Ishikawa (cell line): ENCODE measurements around the gene PRDM16.

Source experiments
- CEBPB ChIP-seq: IDR thresholded peaks from 2 replicates; pipeline ENCODE4 v1.6.1; 2012
- CREB1 ChIP-seq: IDR thresholded peaks from 2 replicates; pipeline ENCODE4 v1.6.1; 2012; ENCODE audit warnings: low read depth
- EGR1 ChIP-seq: IDR thresholded peaks from 2 replicates; pipeline ENCODE4 v1.6.1; 2012
- EP300 ChIP-seq: IDR thresholded peaks from 2 replicates; pipeline ENCODE4 v1.6.1; 2012; ENCODE audit warnings: borderline replicate concordance
- FOXM1 ChIP-seq: IDR thresholded peaks from 2 replicates; pipeline ENCODE4 v1.6.1; 2012; ENCODE audit warnings: low read depth, borderline replicate concordance
- MAX ChIP-seq: IDR thresholded peaks from 2 replicates; pipeline ENCODE4 v1.6.1; 2012
- NFIC ChIP-seq: IDR thresholded peaks from 2 replicates; pipeline ENCODE4 v1.6.1; 2012
- RAD21 ChIP-seq: IDR thresholded peaks from 2 replicates; pipeline ENCODE4 v1.6.1; 2012; ENCODE audit warnings: low read depth
- TAF1 ChIP-seq: IDR thresholded peaks from 2 replicates; pipeline ENCODE4 v1.6.1; 2012; ENCODE audit warnings: low read depth, mild to moderate bottlenecking
- TCF12 ChIP-seq: IDR thresholded peaks from 2 replicates; pipeline ENCODE4 v1.6.1; 2012; ENCODE audit warnings: low read depth
- TEAD4 ChIP-seq: IDR thresholded peaks from 2 replicates; pipeline ENCODE4 v1.6.1; 2012
- USF1 ChIP-seq: IDR thresholded peaks from 2 replicates; pipeline ENCODE4 v1.6.1; 2012
- YY1 ChIP-seq: IDR thresholded peaks from 2 replicates; pipeline ENCODE4 v1.6.1; 2012; ENCODE audit warnings: low read depth
- ZBTB7A ChIP-seq: IDR thresholded peaks from 2 replicates; pipeline ENCODE4 v1.6.1; 2012; ENCODE audit warnings: low read depth
- TF ChIP-seq, protein P1 (sequence below): IDR thresholded peaks from 2 replicates; pipeline ENCODE4 v1.6.1; 2012; ENCODE audit warnings: low read depth, mild to moderate bottlenecking

Gene PRDM16

DNA sequence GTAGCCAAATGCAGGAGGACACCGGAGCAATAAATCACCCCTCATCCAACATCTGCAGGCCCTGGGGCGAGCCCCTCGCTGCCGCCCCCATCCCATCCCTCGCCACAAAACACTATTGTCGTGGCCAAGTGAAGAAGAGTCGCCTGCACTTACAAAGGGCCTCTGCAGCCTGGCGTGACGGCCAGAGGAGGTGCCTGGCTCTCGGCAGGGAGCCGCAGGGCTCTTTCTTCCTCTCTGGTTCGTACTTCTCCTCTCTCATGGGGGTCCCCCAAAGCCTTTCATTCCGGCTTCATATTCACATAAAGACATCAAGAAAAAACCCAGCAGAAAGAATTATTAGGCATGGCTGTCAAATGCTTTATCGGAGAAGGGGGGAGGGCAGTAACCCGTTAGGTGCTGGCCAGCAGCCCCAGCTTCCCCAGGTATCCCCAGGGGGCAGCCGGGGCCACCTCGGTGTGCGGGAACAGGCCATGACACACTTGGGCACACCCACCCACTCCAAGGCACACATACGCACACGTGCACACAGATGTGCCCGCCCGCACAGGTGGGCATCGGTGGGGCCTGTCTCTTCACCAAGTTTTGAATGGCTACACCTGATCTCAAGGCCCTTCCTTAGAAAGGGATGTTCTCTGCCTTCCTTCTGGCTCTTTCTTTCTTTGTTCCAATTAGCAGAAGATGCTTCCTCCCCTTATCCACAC lies 149.1 kb downstream of the PRDM16 start:
- TF ChIP-seq MAX (no peak), USF1 (no peak), RAD21 (no peak), TEAD4 (no peak), CEBPB (no peak), NFIC (no peak), EP300 (no peak), EGR1 (no peak), ZBTB7A (no peak), CREB1 (no peak), YY1 (no peak), TCF12 (no peak), FOXM1 (no peak), TAF1 (no peak)
- TF ChIP-seq, protein P1, sequence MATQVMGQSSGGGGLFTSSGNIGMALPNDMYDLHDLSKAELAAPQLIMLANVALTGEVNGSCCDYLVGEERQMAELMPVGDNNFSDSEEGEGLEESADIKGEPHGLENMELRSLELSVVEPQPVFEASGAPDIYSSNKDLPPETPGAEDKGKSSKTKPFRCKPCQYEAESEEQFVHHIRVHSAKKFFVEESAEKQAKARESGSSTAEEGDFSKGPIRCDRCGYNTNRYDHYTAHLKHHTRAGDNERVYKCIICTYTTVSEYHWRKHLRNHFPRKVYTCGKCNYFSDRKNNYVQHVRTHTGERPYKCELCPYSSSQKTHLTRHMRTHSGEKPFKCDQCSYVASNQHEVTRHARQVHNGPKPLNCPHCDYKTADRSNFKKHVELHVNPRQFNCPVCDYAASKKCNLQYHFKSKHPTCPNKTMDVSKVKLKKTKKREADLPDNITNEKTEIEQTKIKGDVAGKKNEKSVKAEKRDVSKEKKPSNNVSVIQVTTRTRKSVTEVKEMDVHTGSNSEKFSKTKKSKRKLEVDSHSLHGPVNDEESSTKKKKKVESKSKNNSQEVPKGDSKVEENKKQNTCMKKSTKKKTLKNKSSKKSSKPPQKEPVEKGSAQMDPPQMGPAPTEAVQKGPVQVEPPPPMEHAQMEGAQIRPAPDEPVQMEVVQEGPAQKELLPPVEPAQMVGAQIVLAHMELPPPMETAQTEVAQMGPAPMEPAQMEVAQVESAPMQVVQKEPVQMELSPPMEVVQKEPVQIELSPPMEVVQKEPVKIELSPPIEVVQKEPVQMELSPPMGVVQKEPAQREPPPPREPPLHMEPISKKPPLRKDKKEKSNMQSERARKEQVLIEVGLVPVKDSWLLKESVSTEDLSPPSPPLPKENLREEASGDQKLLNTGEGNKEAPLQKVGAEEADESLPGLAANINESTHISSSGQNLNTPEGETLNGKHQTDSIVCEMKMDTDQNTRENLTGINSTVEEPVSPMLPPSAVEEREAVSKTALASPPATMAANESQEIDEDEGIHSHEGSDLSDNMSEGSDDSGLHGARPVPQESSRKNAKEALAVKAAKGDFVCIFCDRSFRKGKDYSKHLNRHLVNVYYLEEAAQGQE = no peak

DNA sequence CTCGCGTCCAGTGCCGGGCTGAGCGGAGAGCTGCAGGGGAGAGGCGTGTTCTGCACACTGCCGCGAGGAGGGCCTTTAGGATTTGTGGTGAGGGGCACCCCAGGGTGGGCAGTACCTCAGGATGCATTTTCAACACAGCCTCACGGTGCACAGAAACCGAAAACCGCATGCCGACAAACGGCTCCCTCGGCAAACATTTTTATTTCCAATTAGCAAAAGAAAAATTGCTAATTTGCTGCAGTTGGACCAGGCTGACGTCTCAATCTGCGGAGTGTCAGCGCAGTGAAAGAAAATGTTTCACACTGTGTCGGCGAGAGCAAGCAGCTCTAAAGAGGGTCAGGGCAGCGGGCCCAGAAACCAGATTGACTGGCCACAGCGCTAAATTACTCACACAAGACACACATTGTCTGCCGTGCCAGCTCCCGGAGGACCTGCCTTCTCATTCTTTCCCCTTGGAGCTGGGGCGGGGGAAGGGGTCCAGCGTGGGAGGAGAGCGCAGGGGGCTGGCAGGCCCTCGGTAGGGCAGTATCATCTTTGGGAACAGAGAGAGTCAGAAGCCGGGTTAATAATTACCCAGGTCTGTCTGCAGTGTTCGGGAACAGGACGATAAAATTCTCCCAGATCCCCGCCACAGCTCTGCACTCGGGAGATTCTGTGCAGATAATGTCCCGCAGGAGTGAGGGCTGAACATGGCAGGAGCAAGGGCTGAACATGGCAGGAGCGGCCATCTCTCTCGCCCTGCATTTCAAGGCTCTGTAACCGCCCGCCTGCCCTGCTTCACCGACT lies 150.2 kb downstream of the PRDM16 start:
- no peak for TF ChIP-seq YY1
- no peak for TF ChIP-seq FOXM1
- TF ChIP-seq RAD21 = no peak
- TF ChIP-seq EGR1 = no peak
- TF ChIP-seq EP300 = no peak
- no peak for TF ChIP-seq ZBTB7A
- TF ChIP-seq CEBPB = no peak
- no peak for TF ChIP-seq TEAD4
- TF ChIP-seq TAF1 = no peak

GRCh38 chr1:3219791-3220467 lies 150.9 kb downstream of the PRDM16 start:
- TF ChIP-seq USF1 (no peak), CREB1 (no peak), TEAD4 (no peak), TCF12 (no peak), NFIC (no peak), CEBPB (no peak), YY1 (no peak), EGR1 (no peak), MAX (no peak), ZBTB7A (no peak), FOXM1 (no peak), RAD21 (no peak)
- TF ChIP-seq, protein P1 = no peak

- no peak for TF ChIP-seq YY1
- TF ChIP-seq EP300 = no peak
- no peak for TF ChIP-seq TCF12
- TF ChIP-seq NFIC = no peak
- TF ChIP-seq FOXM1 = no peak
- no peak for TF ChIP-seq TEAD4
- TF ChIP-seq TAF1 = no peak
- no peak for TF ChIP-seq ZBTB7A
- no peak for TF ChIP-seq CREB1
- no peak for TF ChIP-seq USF1
- TF ChIP-seq, protein P1 = no peak
- no peak for TF ChIP-seq RAD21
- no peak for TF ChIP-seq CEBPB
- TF ChIP-seq MAX = no peak
- no peak for TF ChIP-seq EGR1
These were observed 152.4 kb downstream of the PRDM16 start for GRCh38 chr1:3221112-3222041.
